ENCODE measurements around the gene DYNC1I1. TPM values are rescaled to one million over a fixed set of nuclear protein-coding genes. Genes with fewer than 3 reads are reported as not detected.

The DYNC1I1 gene
- polyA plus RNA-seq, 1 of the 3 experiments (the other 2 are of a cell fraction): 0.05 TPM

DNA sequence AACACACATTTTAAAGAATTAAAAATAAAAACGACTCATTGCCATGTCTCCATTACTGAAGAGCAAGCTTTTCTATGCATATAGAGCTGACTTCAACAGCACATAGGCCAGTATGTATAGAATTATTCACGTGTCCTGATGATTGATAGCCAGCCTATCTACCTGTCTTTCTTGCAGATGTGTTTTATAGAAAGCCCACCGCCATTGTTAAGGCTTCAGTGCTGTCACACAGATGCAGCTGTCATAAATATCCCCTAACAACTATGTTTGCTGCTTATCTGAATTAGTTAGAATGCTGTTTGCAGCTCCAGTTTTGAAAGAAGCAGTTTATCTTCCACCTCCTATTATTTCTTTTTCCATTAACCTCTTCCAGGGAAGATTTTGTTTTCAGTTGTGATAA lies 313.6 kb downstream of the DYNC1I1 start:
- TF ChIP-seq FOSL2 (IDR thresholded peaks at IDR 0.05; ENCODE audit: borderline replicate concordance, low read depth) (no peak), POLR2AphosphoS5 (IDR thresholded peaks at IDR 0.05; ENCODE audit: low read depth, low read length) (no peak), GABPA (IDR thresholded peaks at IDR 0.05; ENCODE audit: low read depth) (no peak), NFIC (IDR thresholded peaks at IDR 0.05; ENCODE audit: borderline replicate concordance) (no peak), SMC3 (IDR thresholded peaks at IDR 0.05; ENCODE audit: low read depth, low read length) (no peak), FOXJ3 (CRISPR knock-in tag; IDR thresholded peaks at IDR 0.05) (no peak), JUND (IDR thresholded peaks at IDR 0.05) (no peak)
- TF ChIP-seq, protein P1, sequence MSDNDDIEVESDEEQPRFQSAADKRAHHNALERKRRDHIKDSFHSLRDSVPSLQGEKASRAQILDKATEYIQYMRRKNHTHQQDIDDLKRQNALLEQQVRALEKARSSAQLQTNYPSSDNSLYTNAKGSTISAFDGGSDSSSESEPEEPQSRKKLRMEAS (IDR thresholded peaks at IDR 0.05; ENCODE audit: low read depth): no peak
- ChIA-PET CTCF (interaction anchor here (0.6 to 6.1 kb wide), 6 partner anchors 9 to 942 kb away, joined by 3 to 24 read pairs (median 5); no protein-coding TSS in a partner anchor), POLR2A (no interaction called here)
- no peaks in the 10 kb centered on the region for H4K20me1 ChIP-seq (ENCODE audit: insufficient read depth)
- H3F3A ChIP-seq (replicated peaks; ENCODE audit: insufficient read depth): no peaks in the 10 kb centered on the region
- H3K27ac ChIP-seq (ENCODE audit: low read depth in 2 of 2, low read length in 1 of 2): no peak overlapping the region
- H3K4me1 ChIP-seq (ENCODE audit: control insufficient read depth in 1 of 2, insufficient read depth in 2 of 2, low read depth in 1 of 2, low read length in 1 of 2): peaks cover 2 to 12% of the 10 kb centered on the region in 2 experiments; a peak in 3 of 4 replicates
- WGBS (ENCODE audit: low lambda C conversion rate): 55% methylated on average over 3 of the region's 3 CpGs
- H3K79me2 ChIP-seq (ENCODE audit: insufficient read depth): no peaks in the 10 kb centered on the region
- no peaks in the 10 kb centered on the region for H3K9me2 ChIP-seq
- H2AFZ ChIP-seq (ENCODE audit: low read depth): no peak overlapping the region
- H3K4me3 ChIP-seq (ENCODE audit: low read depth in 2 of 2, low read length in 1 of 2): no peak overlapping the region
- DNase-seq: no peak
- no peaks in the 10 kb centered on the region for H3K27me3 ChIP-seq (ENCODE audit: insufficient read depth)
- no peak overlapping the region for H3K4me2 ChIP-seq
- no peaks in the 10 kb centered on the region for H3K36me3 ChIP-seq (replicated peaks in 1 of 2; ENCODE audit: control insufficient read depth in 1 of 2, insufficient read depth in 2 of 2, low read length in 1 of 2)
- no peak overlapping the region for H3K9ac ChIP-seq
- no peaks in the 10 kb centered on the region for H3K9me3 ChIP-seq

DNA sequence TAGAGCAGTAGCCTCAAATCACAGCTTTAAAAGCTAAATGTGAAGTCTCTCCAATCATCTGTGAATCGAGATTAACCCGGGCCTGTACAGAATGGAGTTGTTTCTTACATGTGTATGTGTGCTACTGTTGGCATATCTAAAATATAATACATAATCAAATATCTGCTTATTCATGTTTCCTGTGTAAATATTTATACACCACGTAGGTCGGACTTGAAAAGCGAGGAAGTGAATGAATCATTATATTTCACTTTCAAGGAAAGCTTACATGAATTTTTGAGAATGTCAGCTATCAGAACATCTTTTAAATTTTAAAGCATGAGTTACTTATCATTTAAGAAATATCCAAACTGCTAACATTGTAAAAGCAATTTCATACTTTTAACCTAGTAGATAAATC lies 316.2 kb downstream of the DYNC1I1 start:
- WGBS (ENCODE audit: low lambda C conversion rate): 54% methylated on average over 5 of the region's 5 CpGs
- CTCF ChIA-PET: interaction anchor here (0.6 to 6.1 kb wide), 5 partner anchors 9 to 977 kb away, joined by 3 to 24 read pairs (median 5); no protein-coding TSS in a partner anchor
- no peak overlapping the region for H3K27ac ChIP-seq (ENCODE audit: low read depth in 2 of 2, low read length in 1 of 2)

DNA sequence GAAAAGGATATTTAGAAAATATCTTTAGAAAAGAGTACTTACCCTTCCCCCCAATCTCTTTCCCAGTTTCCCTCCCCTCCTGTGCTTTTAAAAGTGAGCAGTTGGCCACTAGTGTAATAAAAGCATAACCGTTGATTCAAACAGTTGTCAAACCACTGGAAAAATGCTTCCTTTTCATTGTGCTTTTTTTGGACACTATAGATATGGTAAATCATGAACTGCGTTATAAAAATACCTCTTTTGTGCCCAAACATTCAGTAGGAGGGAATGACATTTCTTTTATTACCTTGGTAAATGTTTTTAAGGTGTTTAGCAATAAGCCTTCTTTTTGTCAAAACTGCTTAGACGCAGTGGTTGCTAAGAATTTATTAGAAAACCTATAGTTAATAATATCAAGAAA lies 317.2 kb downstream of the DYNC1I1 start:
- no peak overlapping the region for H3K4me2 ChIP-seq
- no peaks in the 10 kb centered on the region for H3K36me3 ChIP-seq (replicated peaks in 1 of 2; ENCODE audit: control insufficient read depth in 1 of 2, insufficient read depth in 2 of 2, low read length in 1 of 2)
- no peak overlapping the region for H2AFZ ChIP-seq (ENCODE audit: low read depth)
- H3K9me3 ChIP-seq: no peaks in the 10 kb centered on the region
- no peaks in the 10 kb centered on the region for H3K79me2 ChIP-seq (ENCODE audit: insufficient read depth)
- TF ChIP-seq FOXJ3 (CRISPR knock-in tag; IDR thresholded peaks at IDR 0.05) (no peak), NFIC (IDR thresholded peaks at IDR 0.05; ENCODE audit: borderline replicate concordance) (no peak), TCF12 (IDR thresholded peaks at IDR 0.05) (no peak)
- ChIA-PET CTCF (interaction anchor here (0.6 to 6.1 kb wide), 7 partner anchors 8 to 976 kb away, joined by 3 to 24 read pairs (median 5); no protein-coding TSS in a partner anchor), POLR2A (no interaction called here)
- peaks cover 2 to 20% of the 10 kb centered on the region in 2 experiments; a peak in 3 of 4 replicates for H3K4me1 ChIP-seq (ENCODE audit: control insufficient read depth in 1 of 2, insufficient read depth in 2 of 2, low read depth in 1 of 2, low read length in 1 of 2)
- H3K4me3 ChIP-seq (ENCODE audit: low read depth in 2 of 2, low read length in 1 of 2): no peak overlapping the region
- no peak overlapping the region for H3K27ac ChIP-seq (ENCODE audit: low read depth in 2 of 2, low read length in 1 of 2)
- peaks cover 11% of the 10 kb centered on the region for H3F3A ChIP-seq (replicated peaks; ENCODE audit: insufficient read depth)
- H4K20me1 ChIP-seq (ENCODE audit: insufficient read depth): no peaks in the 10 kb centered on the region
- H3K27me3 ChIP-seq (ENCODE audit: insufficient read depth): no peaks in the 10 kb centered on the region
- DNase-seq: no peak
- 91% methylated on average over 3 of the region's 3 CpGs for WGBS (ENCODE audit: low lambda C conversion rate)
- H3K9ac ChIP-seq: no peak overlapping the region
- H3K9me2 ChIP-seq: no peaks in the 10 kb centered on the region

More for the DNA sequence above, 316.2 kb downstream of the DYNC1I1 start:
- H3K4me1 ChIP-seq (ENCODE audit: control insufficient read depth in 1 of 2, insufficient read depth in 2 of 2, low read depth in 1 of 2, low read length in 1 of 2): peaks cover 2 to 12% of the 10 kb centered on the region in 2 experiments; a peak in 3 of 4 replicates
- TF ChIP-seq RXRA (IDR thresholded peaks at IDR 0.05; ENCODE audit: borderline replicate concordance, low read depth): no peak
- TF ChIP-seq TCF12 (IDR thresholded peaks at IDR 0.05): 0 out of 2 replicates have a peak, but pooled peaks have one; percentile 5
- TF ChIP-seq JUND (IDR thresholded peaks at IDR 0.05): peak; percentile 24; the same call in 1 of the 2 replicates
- no peak overlapping the region for H3K4me2 ChIP-seq
- no peaks in the 10 kb centered on the region for H3K9me3 ChIP-seq
- no peak overlapping the region for H3K4me3 ChIP-seq (ENCODE audit: low read depth in 2 of 2, low read length in 1 of 2)
- POLR2A ChIA-PET: no interaction called here
- no peaks in the 10 kb centered on the region for H4K20me1 ChIP-seq (ENCODE audit: insufficient read depth)
- no peaks in the 10 kb centered on the region for H3K9me2 ChIP-seq
- H3K36me3 ChIP-seq (replicated peaks in 1 of 2; ENCODE audit: control insufficient read depth in 1 of 2, insufficient read depth in 2 of 2, low read length in 1 of 2): no peaks in the 10 kb centered on the region
- no peaks in the 10 kb centered on the region for H3K79me2 ChIP-seq (ENCODE audit: insufficient read depth)
- H3F3A ChIP-seq (replicated peaks; ENCODE audit: insufficient read depth): peaks cover 6% of the 10 kb centered on the region
- H2AFZ ChIP-seq (ENCODE audit: low read depth): no peak overlapping the region
- no peaks in the 10 kb centered on the region for H3K27me3 ChIP-seq (ENCODE audit: insufficient read depth)
- DNase-seq: no peak
- H3K9ac ChIP-seq: no peak overlapping the region
